Right forelimb (tissue), 1 donor: Measurements from ENCODE around the gene MRPL23.

Experiments used
- DNase-seq: peaks from one replicate; pipeline ENCODE4 v3.0.0-alpha.2; 2018

The MRPL23 gene

DNA sequence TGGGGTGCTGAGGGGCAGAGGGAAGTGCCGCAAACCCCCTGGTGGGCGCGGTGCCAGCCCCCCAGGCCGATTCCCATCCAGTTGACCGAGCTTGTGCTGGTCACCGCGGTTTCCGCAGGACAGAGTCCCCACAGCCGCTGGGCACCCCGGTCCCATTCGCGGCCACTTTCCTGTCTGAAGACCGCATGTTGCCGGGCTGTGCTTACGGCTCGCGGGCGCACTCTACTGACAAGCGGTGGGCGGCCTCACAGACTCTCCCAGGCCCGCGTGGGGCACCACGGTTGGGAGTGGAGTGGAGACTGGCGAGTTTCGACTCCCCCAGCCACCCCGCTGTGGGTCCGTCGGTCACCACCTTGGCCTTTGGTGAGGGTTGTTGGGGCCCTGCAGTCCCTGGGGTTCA is 51.2 kb downstream of the MRPL23 start:
- no peak for DNase-seq

DNA sequence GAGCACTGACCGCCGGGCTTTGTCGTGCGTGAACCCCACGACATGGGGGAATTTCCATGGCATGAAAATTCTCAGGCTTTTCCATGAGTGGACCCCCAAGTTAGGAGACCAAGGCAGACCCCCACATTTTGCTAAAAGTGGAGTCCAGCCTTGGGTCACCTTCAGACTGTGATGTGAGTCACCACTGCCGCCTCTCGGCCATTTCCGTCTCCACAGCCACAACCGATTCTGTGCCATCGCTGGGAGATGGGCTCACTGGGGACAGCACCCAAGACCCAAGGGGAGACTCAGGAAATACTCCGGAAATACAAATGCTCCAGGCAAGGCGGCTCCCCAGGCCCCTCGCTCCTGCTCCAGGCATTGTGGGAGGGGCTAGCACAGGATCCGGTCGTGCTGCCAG is 51.7 kb downstream of the MRPL23 start:
- DNase-seq, result no peak

DNA sequence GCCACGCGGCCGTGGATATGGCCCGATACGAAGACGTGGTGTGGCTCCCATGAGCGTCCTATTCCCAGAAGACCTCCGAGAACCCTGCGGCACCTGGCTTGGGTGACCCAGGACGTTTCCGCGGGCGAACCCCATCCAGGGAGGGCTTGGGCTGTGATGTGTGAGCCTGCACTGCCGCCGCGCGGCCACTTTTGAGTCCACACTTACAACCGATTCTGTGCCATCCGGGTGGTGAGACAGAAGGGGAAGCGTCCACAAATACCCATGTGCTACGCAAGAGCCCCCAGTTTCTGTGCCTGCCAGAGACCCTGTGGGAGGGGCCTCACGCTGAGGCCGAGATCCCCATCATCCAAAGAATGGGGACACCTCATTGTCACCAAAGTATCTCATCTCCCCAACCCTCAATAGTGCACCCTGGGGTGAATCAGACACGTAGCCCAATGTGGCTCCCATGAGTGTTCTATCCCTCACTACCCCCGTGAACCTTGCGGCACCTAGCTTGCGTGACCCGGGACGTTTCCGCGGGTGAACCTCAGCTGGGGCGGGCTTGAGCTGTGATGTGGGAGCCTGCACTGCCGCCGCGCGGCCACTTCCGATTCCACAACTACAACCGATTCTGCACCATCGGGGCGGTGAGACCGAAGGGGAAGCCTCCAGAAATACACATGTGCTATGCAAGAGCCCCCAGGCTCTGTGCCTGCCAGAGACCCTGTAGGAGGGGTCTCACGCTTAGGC is 55.1 kb downstream of the MRPL23 start:
- DNase-seq, result no peak

DNA sequence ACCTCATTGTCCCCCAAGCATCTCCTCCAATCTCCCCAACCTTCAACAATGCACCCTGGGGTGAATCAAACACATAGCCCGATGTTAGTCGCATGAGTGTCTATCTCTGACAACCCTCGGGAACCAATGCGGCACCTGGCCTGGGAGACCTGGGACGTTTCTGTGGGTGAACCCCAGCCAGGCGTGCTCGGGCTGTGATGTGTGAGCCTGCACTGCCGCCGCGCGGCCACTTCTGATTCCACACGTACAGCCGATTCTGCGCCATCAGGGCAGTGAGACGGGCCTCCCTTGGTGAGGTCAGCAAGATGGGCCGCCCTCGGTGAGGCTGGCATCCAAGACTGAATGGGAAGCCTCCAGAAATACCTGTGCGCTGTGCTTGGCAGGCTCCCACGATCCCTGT is 55.7 kb downstream of the MRPL23 start:
- no peak for DNase-seq

DNA sequence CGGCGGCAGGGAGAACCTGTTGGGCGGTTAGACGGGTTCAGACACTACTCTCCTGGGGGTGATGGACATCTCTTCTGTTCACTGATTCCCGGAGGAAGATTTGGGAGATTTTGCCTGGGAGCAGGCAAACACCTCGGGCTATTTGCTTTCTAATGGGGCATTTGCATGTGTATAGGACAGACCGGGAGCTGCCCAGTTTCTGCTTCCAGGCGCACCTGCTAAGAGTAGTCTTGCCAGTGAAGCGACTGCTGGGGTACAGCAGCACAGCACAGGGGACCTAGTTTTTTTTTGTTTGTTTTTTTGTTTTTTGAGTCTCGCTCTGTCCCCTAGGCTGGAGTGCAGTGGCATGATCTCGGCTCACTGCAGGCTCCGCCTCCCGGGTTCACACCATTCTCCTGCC is 57.3 kb downstream of the MRPL23 start:
- DNase-seq, result no peak
